SHP77 (cell line): ENCODE data around the gene CUZD1.

Experiments used
- DNase-seq, 2 experiments: peaks; one replicate each; lab custom pipeline; 2025; lab: John Stamatoyannopoulos, UW

CUZD1 gene

GRCh38 chr10:122814493-122814892 lies 31.2 kb downstream of the CUZD1 start:
- no peak for DNase-seq

DNA sequence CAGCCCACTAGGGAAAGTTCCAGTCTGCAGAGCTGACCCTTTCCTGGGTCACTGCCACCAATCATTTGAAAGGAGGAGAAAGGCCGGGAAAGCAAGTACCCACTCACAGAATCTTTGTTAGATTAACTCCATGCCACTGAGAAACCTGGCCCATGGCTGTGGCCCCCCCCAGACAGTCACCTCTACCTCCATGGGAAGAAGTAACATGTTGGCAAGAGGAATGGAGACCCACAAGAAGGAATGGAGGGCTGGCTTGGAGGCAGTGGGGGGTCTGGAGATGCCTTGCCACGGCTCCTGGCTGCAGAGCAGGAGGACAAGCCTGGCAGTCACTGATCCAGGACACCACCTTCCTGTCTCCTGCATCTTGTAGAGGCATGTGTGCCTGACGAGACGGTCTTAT lies 32.9 kb downstream of the CUZD1 start:
- DNase-seq = no peak

- DNase-seq = no peak
Measured at GRCh38 chr10:122802282-122802681, 43.4 kb downstream of the CUZD1 start.

DNA sequence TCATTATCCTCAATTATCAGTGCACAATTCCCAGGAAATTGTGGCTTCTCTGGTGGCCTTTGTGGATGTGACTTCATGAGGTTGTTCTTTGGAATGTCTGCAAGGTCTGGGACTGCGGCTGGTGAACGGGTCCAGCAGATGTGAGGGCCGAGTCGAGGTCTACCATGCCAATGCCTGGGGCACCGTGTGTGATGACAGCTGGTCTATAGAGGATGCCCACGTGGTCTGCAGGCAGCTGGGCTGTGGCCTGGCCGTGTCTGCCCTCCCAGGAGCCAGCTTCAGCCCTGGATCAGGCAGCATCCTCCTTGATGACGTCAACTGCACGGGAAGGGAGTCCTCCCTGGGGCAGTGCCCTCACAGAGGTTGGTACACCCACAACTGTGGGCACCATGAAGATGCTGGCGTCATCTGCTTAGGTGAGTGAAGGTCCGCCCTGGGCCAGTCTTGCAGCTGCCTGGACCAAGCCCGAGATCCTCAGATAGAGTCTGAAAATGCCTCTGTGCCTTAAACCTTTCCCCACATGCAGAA lies 46.9 kb downstream of the CUZD1 start:
- DNase-seq = no peak

GRCh38 chr10:122796796-122797195 lies 48.9 kb downstream of the CUZD1 start:
- no peak for DNase-seq

DNA sequence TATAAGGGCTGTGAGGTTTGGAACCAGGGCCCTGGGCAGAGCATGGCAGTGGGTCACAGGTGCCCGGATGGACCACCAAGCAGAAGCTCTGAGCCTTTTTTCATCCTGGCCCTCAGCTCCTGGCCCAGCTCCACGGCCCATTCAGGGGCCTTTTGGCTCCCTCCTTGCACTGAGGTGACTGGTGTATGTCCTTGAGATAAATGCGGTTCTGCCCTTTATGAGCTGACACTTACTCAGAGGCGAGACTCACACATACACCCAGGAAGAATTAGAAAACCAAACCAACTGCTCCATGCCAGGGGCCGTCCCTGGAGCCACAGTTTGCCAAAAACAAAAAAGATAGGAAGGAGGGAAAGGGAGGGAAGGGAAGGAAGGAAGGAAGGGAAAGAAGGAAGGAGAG lies 49.7 kb downstream of the CUZD1 start:
- DNase-seq = no peak

DNA sequence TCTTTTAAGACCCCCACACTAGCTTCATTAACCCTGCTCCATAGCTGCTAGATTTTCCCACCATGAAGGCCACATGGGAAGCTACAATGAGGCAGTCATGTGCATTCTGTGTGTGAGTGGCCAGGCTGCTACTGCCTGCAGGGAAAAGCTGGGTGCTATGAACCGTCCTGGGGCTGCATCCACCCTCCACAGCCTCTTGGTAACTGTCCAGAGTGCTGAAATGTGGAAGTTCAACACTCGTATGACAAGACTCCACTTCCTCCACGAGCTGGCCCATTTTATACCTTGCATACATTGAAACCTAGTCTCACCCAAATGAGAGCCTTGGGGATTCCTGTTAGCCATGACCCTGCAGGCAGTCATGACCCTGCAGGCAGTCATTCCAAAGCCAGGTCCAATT lies 59.4 kb downstream of the CUZD1 start:
- DNase-seq = no peak

GRCh38 chr10:122782911-122783310 lies 62.7 kb downstream of the CUZD1 start:
- DNase-seq = no peak
